ENCODE measurements around the gene TENM4. TPM values are rescaled to one million over a fixed set of nuclear protein-coding genes. Genes with fewer than 3 reads are reported as not detected.

Gene TENM4
- total and polyA plus RNA-seq, 4 experiments from 2014 or later, result 0.25 to 0.28 TPM; not detected in 2

- Mint-ChIP-seq H3K36me3 (no peaks in the 10 kb centered on the region), H3K9me3 (no peaks in the 10 kb centered on the region), H3K27me3 (no peaks in the 10 kb centered on the region), H3K27ac (no peak overlapping the region), H3K4me1 (no peaks in the 10 kb centered on the region), H3K4me3 (no peak overlapping the region)
- H3K27ac ChIP-seq (ENCODE audit: low read depth, low read length), result no peak overlapping the region
- H3K4me3 ChIP-seq (ENCODE audit: low read length in 2 of 2), result no peak overlapping the region
- POLR2A ChIA-PET (ENCODE audit: partially characterized antibody), result no interaction called here
- H3K9me3 ChIP-seq (ENCODE audit: control insufficient read depth in 1 of 2, low read length in 2 of 2), result no peaks in the 10 kb centered on the region
- H3K4me1 ChIP-seq (ENCODE audit: insufficient read depth, low read length), result no peaks in the 10 kb centered on the region
- H3K27me3 ChIP-seq (ENCODE audit: insufficient read depth, low read length), result no peaks in the 10 kb centered on the region
- no peaks in the 10 kb centered on the region for H3K36me3 ChIP-seq (ENCODE audit: insufficient read depth, low read length)
- CTCF ChIA-PET (ENCODE audit: partially characterized antibody), result interaction anchor here (2.2 kb wide), 1 partner anchor 428 kb away, joined by 10 read pairs; no protein-coding TSS in a partner anchor
- no peak for DNase-seq
- intact Hi-C loops (cut with micrococcal nuclease), result no loop called here
Observed at GRCh38 chr11:79074547-79074946, 366.3 kb downstream of the TENM4 start.

- intact Hi-C loops (cut with micrococcal nuclease), result no loop called here
- H3K27me3 ChIP-seq (ENCODE audit: insufficient read depth, low read length), result no peaks in the 10 kb centered on the region
- Mint-ChIP-seq H3K27me3 (peaks cover 1 to 3% of the 10 kb centered on the region in 2 donors), H3K4me3 (no peak overlapping the region), H3K9me3 (no peaks in the 10 kb centered on the region), H3K4me1 (peaks cover 0 to 2% (median 1%) of the 10 kb centered on the region in 4 donors), H3K27ac (no peak overlapping the region), H3K36me3 (no peaks in the 10 kb centered on the region)
- no peak for DNase-seq
- POLR2A ChIA-PET (ENCODE audit: partially characterized antibody), result no interaction called here
- no peaks in the 10 kb centered on the region for H3K36me3 ChIP-seq (ENCODE audit: insufficient read depth, low read length)
- CTCF ChIA-PET (ENCODE audit: partially characterized antibody), result interaction anchor here (2.2 kb wide), 1 partner anchor 426 kb away, joined by 7 read pairs; no protein-coding TSS in a partner anchor
- H3K9me3 ChIP-seq (ENCODE audit: control insufficient read depth in 1 of 2, low read length in 2 of 2), result no peaks in the 10 kb centered on the region
- no peaks in the 10 kb centered on the region for H3K4me1 ChIP-seq (ENCODE audit: insufficient read depth, low read length)
- no peak overlapping the region for H3K4me3 ChIP-seq (ENCODE audit: low read length in 2 of 2)
- H3K27ac ChIP-seq (ENCODE audit: low read depth, low read length), result no peak overlapping the region
Observed at GRCh38 chr11:79071190-79071589, 369.6 kb downstream of the TENM4 start.

- Histone ChIP-seq H3K27ac (ENCODE audit: low read depth, low read length) (no peak overlapping the region), H3K9me3 (ENCODE audit: control insufficient read depth in 1 of 2, low read length in 2 of 2) (no peaks in the 10 kb centered on the region), H3K36me3 (ENCODE audit: insufficient read depth, low read length) (no peaks in the 10 kb centered on the region), H3K27me3 (ENCODE audit: insufficient read depth, low read length) (no peaks in the 10 kb centered on the region), H3K4me3 (ENCODE audit: low read length in 2 of 2) (no peak overlapping the region), H3K4me1 (ENCODE audit: insufficient read depth, low read length) (no peaks in the 10 kb centered on the region)
- Mint-ChIP-seq H3K9me3 (no peaks in the 10 kb centered on the region), H3K27me3 (peaks cover 1 to 3% of the 10 kb centered on the region in 2 donors), H3K4me3 (no peak overlapping the region), H3K4me1 (peaks cover 0 to 4% (median 1%) of the 10 kb centered on the region in 4 donors), H3K27ac (no peak overlapping the region), H3K36me3 (no peaks in the 10 kb centered on the region)
- no peak for DNase-seq
- POLR2A ChIA-PET (ENCODE audit: partially characterized antibody), result no interaction called here
- CTCF ChIA-PET (ENCODE audit: partially characterized antibody), result no interaction called here
- intact Hi-C loops (cut with micrococcal nuclease), result no loop called here
Observed at GRCh38 chr11:79070518-79070917, 370.3 kb downstream of the TENM4 start.

GRCh38 chr11:79069504-79069903 lies 371.3 kb downstream of the TENM4 start:
- H3K36me3 ChIP-seq (ENCODE audit: insufficient read depth, low read length), result no peaks in the 10 kb centered on the region
- H3K36me3 Mint-ChIP-seq, result no peaks in the 10 kb centered on the region
- no peaks in the 10 kb centered on the region for H3K4me1 ChIP-seq (ENCODE audit: insufficient read depth, low read length)
- H3K4me1 Mint-ChIP-seq, result peaks cover 0 to 4% (median 1%) of the 10 kb centered on the region in 4 donors
- H3K27ac Mint-ChIP-seq, result no peak overlapping the region
- no peaks in the 10 kb centered on the region for H3K9me3 Mint-ChIP-seq
- no peaks in the 10 kb centered on the region for H3K27me3 ChIP-seq (ENCODE audit: insufficient read depth, low read length)
- intact Hi-C loops (cut with micrococcal nuclease), result no loop called here
- POLR2A ChIA-PET (ENCODE audit: partially characterized antibody), result no interaction called here
- no peaks in the 10 kb centered on the region for H3K9me3 ChIP-seq (ENCODE audit: control insufficient read depth in 1 of 2, low read length in 2 of 2)
- no peak overlapping the region for H3K4me3 ChIP-seq (ENCODE audit: low read length in 2 of 2)
- H3K27me3 Mint-ChIP-seq, result peaks cover 1 to 3% of the 10 kb centered on the region in 2 donors
- H3K27ac ChIP-seq (ENCODE audit: low read depth, low read length), result no peak overlapping the region
- no peak overlapping the region for H3K4me3 Mint-ChIP-seq
- CTCF ChIA-PET (ENCODE audit: partially characterized antibody), result no interaction called here
- DNase-seq, result no peak

DNA sequence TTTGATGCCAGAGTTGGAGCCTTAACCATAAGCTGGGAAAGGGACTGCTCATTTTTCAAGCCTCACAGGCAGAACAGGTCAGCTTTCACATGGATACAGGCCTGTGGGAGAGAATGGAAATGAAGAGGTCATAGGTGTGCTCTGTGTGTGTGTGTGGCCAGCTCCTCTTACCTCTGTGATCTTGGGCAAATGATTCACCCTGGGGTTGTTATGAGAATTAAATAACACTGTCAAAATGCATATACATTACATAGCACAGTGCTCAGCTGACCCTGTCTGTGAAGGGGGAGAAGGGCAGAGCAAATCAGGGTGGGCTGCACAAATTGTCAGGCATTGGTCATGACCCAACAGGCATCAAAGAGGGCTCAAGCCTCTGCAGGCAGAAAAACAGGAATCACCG lies 372.5 kb downstream of the TENM4 start:
- Histone ChIP-seq H3K4me1 (ENCODE audit: insufficient read depth, low read length) (no peaks in the 10 kb centered on the region), H3K36me3 (ENCODE audit: insufficient read depth, low read length) (no peaks in the 10 kb centered on the region), H3K4me3 (ENCODE audit: low read length in 2 of 2) (no peak overlapping the region), H3K27me3 (ENCODE audit: insufficient read depth, low read length) (no peaks in the 10 kb centered on the region), H3K9me3 (ENCODE audit: control insufficient read depth in 1 of 2, low read length in 2 of 2) (no peaks in the 10 kb centered on the region), H3K27ac (ENCODE audit: low read depth, low read length) (no peak overlapping the region)
- no peak for DNase-seq
- H3K36me3 Mint-ChIP-seq, result no peaks in the 10 kb centered on the region
- peaks cover 1 to 3% of the 10 kb centered on the region in 2 donors for H3K27me3 Mint-ChIP-seq
- peaks cover 0 to 4% (median 1%) of the 10 kb centered on the region in 4 donors for H3K4me1 Mint-ChIP-seq
- intact Hi-C loops (cut with micrococcal nuclease), result no loop called here
- no peaks in the 10 kb centered on the region for H3K9me3 Mint-ChIP-seq
- CTCF ChIA-PET (ENCODE audit: partially characterized antibody), result no interaction called here
- POLR2A ChIA-PET (ENCODE audit: partially characterized antibody), result no interaction called here
- no peak overlapping the region for H3K27ac Mint-ChIP-seq
- H3K4me3 Mint-ChIP-seq, result no peak overlapping the region

- ChIA-PET POLR2A (ENCODE audit: partially characterized antibody) (no interaction called here), CTCF (ENCODE audit: partially characterized antibody) (no interaction called here)
- Mint-ChIP-seq H3K36me3 (no peaks in the 10 kb centered on the region), H3K4me3 (no peak overlapping the region), H3K9me3 (no peaks in the 10 kb centered on the region), H3K4me1 (peaks cover 0 to 4% (median 1%) of the 10 kb centered on the region in 4 donors), H3K27me3 (peaks cover 1 to 3% of the 10 kb centered on the region in 2 donors), H3K27ac (no peak overlapping the region)
- H3K4me3 ChIP-seq (ENCODE audit: low read length in 2 of 2), result no peak overlapping the region
- no peaks in the 10 kb centered on the region for H3K27me3 ChIP-seq (ENCODE audit: insufficient read depth, low read length)
- H3K4me1 ChIP-seq (ENCODE audit: insufficient read depth, low read length), result no peaks in the 10 kb centered on the region
- no peaks in the 10 kb centered on the region for H3K9me3 ChIP-seq (ENCODE audit: control insufficient read depth in 1 of 2, low read length in 2 of 2)
- H3K36me3 ChIP-seq (ENCODE audit: insufficient read depth, low read length), result no peaks in the 10 kb centered on the region
- no peak for DNase-seq
- intact Hi-C loops (cut with micrococcal nuclease), result no loop called here
- no peak overlapping the region for H3K27ac ChIP-seq (ENCODE audit: low read depth, low read length)
Observed at GRCh38 chr11:79067352-79067679, 373.5 kb downstream of the TENM4 start.

- Histone ChIP-seq H3K4me3 (ENCODE audit: low read length in 2 of 2) (no peak overlapping the region), H3K4me1 (ENCODE audit: insufficient read depth, low read length) (no peaks in the 10 kb centered on the region), H3K27ac (ENCODE audit: low read depth, low read length) (no peak overlapping the region), H3K27me3 (ENCODE audit: insufficient read depth, low read length) (no peaks in the 10 kb centered on the region), H3K36me3 (ENCODE audit: insufficient read depth, low read length) (no peaks in the 10 kb centered on the region), H3K9me3 (ENCODE audit: control insufficient read depth in 1 of 2, low read length in 2 of 2) (no peaks in the 10 kb centered on the region)
- DNase-seq, result no peak
- Mint-ChIP-seq H3K9me3 (no peaks in the 10 kb centered on the region), H3K4me3 (peak overlapping the region in 1 of 8 donors; percentile 22), H3K27me3 (peaks cover 1 to 3% of the 10 kb centered on the region in 2 donors), H3K4me1 (peaks cover 0 to 4% (median 1%) of the 10 kb centered on the region in 4 donors), H3K27ac (no peak overlapping the region), H3K36me3 (no peaks in the 10 kb centered on the region)
- ChIA-PET CTCF (ENCODE audit: partially characterized antibody) (no interaction called here), POLR2A (ENCODE audit: partially characterized antibody) (no interaction called here)
- intact Hi-C loops (cut with micrococcal nuclease), result no loop called here
Observed at GRCh38 chr11:79066456-79067351, 374.1 kb downstream of the TENM4 start.

Data from CD4-positive, alpha-beta memory T cell (primary cell).